Inferior parietal cortex (tissue), 1 donor: ENCODE data around the gene TSPAN18.

ENCODE experiments used
- DNase-seq: peaks from one replicate; pipeline ENCODE4 v3.0.0-alpha.2; 2016; ENCODE audit errors: extremely low spot score

The TSPAN18 gene

GRCh38 chr11:44941259-44942021, 214.7 kb downstream of the TSPAN18 start:
- no peak for DNase-seq

DNA sequence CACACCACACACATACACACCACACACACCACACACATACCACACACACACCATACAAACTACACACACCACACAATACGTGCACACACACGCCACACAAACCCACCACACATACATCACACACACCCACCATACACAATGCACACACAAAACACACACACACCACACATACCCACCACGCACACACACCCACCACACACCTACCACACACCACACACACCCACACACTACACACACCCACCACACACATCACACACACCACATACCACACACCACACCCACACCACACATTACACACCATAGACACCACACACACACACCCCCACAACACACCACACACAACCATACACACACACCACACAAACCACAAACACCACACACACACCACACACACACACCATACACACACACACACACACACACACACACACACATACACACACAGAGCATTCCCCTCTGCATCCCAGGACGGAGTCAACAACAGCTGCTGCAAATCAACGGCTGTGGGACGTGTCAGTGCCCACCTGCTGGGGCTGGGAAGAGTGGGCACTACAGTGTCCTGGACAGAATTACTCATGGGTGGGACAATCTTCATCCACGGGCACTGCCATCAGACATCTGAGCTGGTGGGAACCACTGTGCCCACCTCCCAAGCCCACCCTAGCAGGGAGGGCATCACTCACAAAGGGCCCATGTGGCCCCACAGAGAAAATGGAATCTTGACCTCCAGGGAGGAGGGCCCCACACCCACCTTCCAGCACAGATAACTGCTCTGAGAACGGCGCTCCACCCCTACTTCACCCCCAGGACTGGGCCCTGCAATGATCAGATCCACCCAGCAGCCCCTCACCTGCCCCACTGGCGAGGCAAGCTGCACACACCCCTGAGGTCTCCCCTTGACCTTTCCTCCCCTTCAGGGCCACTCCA, 215.5 kb downstream of the TSPAN18 start:
- no peak for DNase-seq

- no peak for DNase-seq
Observed at GRCh38 chr11:44943118-44943517, 216.4 kb downstream of the TSPAN18 start.

GRCh38 chr11:44943696-44944095, 216.9 kb downstream of the TSPAN18 start:
- no peak for DNase-seq

DNA sequence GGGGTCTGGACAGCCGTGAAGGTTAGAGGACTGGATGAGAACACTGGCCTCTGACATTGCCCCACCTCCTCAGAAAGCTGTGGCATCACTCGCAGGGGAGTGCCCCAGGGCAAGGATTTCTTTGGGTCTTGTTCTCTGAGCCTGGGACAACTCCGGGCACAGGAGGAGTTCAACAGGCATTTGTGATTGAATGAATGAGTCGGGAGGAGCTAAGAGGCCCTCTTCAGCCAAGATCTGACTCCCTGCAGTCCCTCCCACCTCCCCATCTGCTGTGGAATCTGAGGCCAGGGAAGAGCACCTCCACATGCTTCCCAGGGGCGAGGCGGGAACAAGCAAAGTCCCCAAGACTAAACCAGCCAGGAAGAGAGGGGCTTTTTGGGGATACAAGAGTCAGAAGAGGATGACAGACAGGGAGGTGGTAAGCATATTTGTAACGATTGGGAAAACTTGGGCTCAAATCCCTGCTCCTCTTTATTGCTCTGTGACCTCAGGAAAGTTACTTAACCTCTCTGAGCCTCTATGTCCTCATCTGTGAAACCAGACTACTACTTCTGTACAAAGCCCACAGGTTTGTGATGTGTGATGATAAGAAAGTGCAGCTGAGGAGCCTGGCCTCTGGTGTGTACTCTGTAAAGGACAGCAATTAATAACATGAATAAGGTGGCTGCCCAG, 217.6 kb downstream of the TSPAN18 start:
- DNase-seq = no peak

GRCh38 chr11:44944853-44945235, 218.1 kb downstream of the TSPAN18 start:
- no peak for DNase-seq

- DNase-seq = no peak
Observed at GRCh38 chr11:44945666-44946065, 218.9 kb downstream of the TSPAN18 start.

GRCh38 chr11:44946263-44946662, 219.5 kb downstream of the TSPAN18 start:
- DNase-seq = no peak

- DNase-seq = no peak
Observed at GRCh38 chr11:44947114-44947513, 220.4 kb downstream of the TSPAN18 start.

GRCh38 chr11:44948155-44948554, 221.4 kb downstream of the TSPAN18 start:
- DNase-seq = no peak

GRCh38 chr11:44949160-44950030, 222.6 kb downstream of the TSPAN18 start:
- DNase-seq = no peak

DNA sequence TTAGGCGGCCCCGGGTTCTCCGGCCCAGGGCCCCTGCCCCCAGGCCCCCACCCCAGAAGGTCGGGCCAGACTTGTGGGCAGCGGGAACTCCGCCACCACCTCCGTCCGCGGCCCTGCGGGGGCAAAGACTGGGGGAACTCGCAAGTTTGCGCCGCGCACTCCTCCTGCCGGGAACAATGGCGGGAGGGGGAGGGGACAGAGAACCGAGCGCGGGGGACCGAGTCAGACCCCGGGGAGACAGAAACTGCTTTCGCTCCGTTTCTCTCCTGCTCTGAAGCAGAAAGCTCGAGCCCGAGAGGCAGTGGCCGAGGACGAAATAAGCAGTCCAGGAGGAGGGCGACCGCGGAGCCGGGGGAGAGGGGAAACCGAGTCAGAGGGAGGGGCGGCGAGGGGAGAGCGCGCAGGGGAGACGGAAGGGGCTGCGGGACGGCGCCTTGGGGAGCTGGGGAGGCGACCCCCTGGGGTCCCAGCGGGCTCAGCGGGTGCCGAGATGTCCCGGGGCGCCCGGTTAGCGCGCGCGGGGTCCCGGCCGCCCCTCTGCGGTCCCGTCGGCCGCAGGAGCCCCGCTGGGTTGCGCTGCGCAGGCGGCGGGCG, 223.4 kb downstream of the TSPAN18 start:
- no peak for DNase-seq

GRCh38 chr11:44950625-44951476, 224.1 kb downstream of the TSPAN18 start, which contains the start of gene TP53I11:
TSS of gene TP53I11 (minus strand) at chr11:44950883. CDS start at chr11:44938335, 12,548 bp downstream.
- DNase-seq = no peak

GRCh38 chr11:44952082-44952481, 225.3 kb downstream of the TSPAN18 start:
- no peak for DNase-seq

DNA sequence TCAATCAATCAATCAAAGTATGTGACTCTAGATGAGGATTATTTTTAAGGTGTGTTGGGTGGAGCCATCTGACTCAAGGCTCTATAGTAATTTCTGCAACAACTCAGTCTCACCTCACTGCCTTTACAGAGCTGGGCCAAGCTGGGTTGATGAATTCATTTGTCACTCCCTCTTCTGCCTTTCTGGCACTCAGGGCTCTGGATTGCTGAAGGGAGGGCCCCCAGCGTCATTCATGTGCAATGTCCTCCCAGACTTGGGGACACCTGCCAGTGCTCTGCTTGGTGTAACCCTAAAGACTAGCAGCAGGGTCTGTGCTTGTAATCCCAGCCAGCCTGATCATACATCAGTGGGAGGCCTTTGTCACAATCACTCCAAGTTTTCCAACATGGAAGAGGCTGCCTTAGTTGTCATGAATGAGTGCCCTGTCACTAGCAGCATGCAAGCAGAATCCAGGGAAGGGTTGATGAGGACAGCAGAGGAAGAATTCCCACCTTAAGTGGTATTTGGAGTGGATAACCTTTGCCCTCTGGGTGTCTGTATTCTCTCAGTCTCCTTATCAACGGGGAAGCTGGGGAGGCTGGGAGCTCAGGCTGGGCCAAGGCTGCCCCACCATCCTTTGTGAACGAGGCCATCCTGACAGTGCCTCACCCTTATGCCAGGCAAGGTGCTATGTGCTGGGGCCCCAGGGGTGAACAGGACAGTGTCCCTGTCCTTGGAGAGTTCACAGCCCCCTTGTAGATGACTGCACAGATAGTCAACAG, 225.9 kb downstream of the TSPAN18 start:
- DNase-seq = no peak

- no peak for DNase-seq
Observed at GRCh38 chr11:44954051-44954906, 227.5 kb downstream of the TSPAN18 start.

- no peak for DNase-seq
Observed at GRCh38 chr11:44955015-44955738, 228.4 kb downstream of the TSPAN18 start.
